GM12891 (cell line): ENCODE measurements around the gene UBASH3B.
A peak's percentile ranks its signal among the peaks of the same experiment; 100 is the strongest.

ENCODE experiments used
- DNase-seq: peaks from one replicate; pipeline ENCODE4 v3.0.0; 2011; ENCODE audit warnings: low spot score; ENCODE audit not compliant: insufficient read length
- FAIRE-seq: peaks from 2 replicates; lab custom pipeline; 2011; peaks lifted over from hg19 to GRCh38; lab: Jason Lieb, UNC
- PAX5 ChIP-seq: IDR thresholded peaks from 2 replicates; pipeline ENCODE4 v1.6.1; 2011; ENCODE audit warnings: low read length, moderate library complexity, mild to moderate bottlenecking; ENCODE audit not compliant: insufficient read depth, severe bottlenecking
- POLR2A ChIP-seq: IDR thresholded peaks from 2 replicates; pipeline ENCODE4 v1.6.1; 2011; ENCODE audit warnings: low read depth, low read length, control low read depth
- POLR2AphosphoS5 ChIP-seq: IDR thresholded peaks from 2 replicates; pipeline ENCODE4 v1.6.1; 2011; ENCODE audit warnings: low read depth, low read length, control low read depth
- POU2F2 ChIP-seq: IDR thresholded peaks from 2 replicates; pipeline ENCODE4 v1.6.1; 2011; ENCODE audit warnings: low read depth, mild to moderate bottlenecking, control low read depth, low read length, moderate library complexity
- SPI1 ChIP-seq: IDR thresholded peaks from 2 replicates; pipeline ENCODE4 v1.6.1; 2011; ENCODE audit warnings: low read depth, low read length, control low read depth
- TAF1 ChIP-seq: IDR thresholded peaks from 2 replicates; pipeline ENCODE4 v1.6.1; 2011; ENCODE audit warnings: low read depth, low read length, control low read depth

Gene UBASH3B

GRCh38 chr11:122811721-122812120 is 156.2 kb downstream of the UBASH3B start:
- FAIRE-seq (no peak), DNase-seq (no peak)
- no peak for TF ChIP-seq PAX5
- TF ChIP-seq SPI1: no peak
- TF ChIP-seq POLR2A: no peak
- no peak for TF ChIP-seq TAF1
- TF ChIP-seq POLR2AphosphoS5: no peak
- no peak for TF ChIP-seq POU2F2

- TF ChIP-seq TAF1 (no peak), POU2F2 (no peak), PAX5 (no peak), SPI1 (no peak), POLR2A (no peak), POLR2AphosphoS5 (no peak)
Observed at GRCh38 chr11:122812638-122813037, 157.1 kb downstream of the UBASH3B start.

DNA sequence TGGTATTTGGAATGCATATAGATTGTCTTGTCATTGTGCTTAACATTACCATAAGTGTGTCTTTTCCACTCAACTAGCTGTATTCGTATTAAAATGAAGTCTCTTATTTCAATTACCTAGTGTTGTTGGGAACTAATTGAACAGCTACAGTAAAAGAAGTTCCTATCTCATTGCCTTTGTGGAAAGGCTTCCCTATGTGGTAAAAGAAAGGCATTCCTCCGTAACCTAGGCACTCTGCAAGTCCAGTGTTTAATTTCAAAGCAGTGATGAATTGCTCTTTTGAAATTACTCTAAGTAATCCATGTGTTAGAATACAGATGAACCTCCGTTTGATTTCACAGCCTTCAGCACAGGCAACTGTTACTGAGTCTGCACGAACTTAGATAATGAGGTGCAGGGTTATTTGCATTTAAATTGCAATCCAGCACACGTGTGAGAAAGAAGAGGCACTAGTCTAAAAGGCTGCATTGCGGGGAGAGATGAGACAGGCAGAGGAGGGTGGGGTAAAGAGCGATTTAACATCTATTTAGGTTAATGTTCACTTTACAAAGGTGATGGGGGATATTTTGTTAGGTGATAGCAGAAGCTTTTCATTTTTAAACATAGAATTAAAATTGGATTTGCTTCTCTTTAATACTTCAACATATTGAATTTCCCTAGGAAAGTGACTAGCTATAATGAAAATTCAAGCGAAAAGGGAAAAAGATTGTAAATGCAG is 157.8 kb downstream of the UBASH3B start:
- FAIRE-seq: peak; percentile 51
- TF ChIP-seq PAX5: no peak
- TF ChIP-seq TAF1: no peak
- no peak for DNase-seq

More at GRCh38 chr11:122812638-122813037, 157.1 kb downstream of the UBASH3B start:
- DNase-seq: no peak
- no peak for FAIRE-seq

- DNase-seq: no peak
- no peak for FAIRE-seq
- no peak for TF ChIP-seq POLR2AphosphoS5
- TF ChIP-seq POU2F2: no peak
- no peak for TF ChIP-seq TAF1
- TF ChIP-seq SPI1: no peak
- no peak for TF ChIP-seq POLR2A
- TF ChIP-seq PAX5: no peak
Observed at GRCh38 chr11:122813894-122814270, 158.4 kb downstream of the UBASH3B start.

DNA sequence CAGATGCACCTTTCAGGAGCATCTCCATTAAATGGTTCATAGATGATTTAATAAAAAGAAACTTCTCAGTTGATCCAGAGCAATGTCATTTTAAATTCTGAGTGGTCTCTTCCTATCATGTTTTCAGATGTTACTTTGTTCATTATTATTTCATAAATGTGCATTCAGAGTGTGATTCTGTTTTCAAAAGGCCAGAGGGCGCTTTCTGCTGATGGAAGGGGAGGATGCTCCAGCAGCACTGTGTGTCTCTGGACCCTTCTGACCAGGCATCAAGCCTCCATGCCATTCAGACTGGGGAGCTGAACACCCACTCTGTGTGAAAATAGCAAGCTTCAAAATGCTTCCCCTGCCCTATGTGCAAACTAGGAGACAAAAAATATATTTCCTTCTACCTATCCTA is 158.9 kb downstream of the UBASH3B start:
- FAIRE-seq: no peak

GRCh38 chr11:122815900-122816299 is 160.4 kb downstream of the UBASH3B start:
- no peak for TF ChIP-seq POLR2AphosphoS5
- TF ChIP-seq SPI1: no peak
- no peak for TF ChIP-seq PAX5
- TF ChIP-seq POU2F2: no peak
- no peak for TF ChIP-seq TAF1
- no peak for TF ChIP-seq POLR2A
- no peak for DNase-seq
- FAIRE-seq: no peak

More for the DNA sequence above, 158.9 kb downstream of the UBASH3B start:
- TF ChIP-seq POU2F2: no peak
- TF ChIP-seq PAX5: no peak
- no peak for DNase-seq

GRCh38 chr11:122816761-122817520 is 161.4 kb downstream of the UBASH3B start:
- no peak for TF ChIP-seq TAF1
- TF ChIP-seq POLR2AphosphoS5: no peak
- TF ChIP-seq POU2F2: no peak
- no peak for TF ChIP-seq POLR2A
- TF ChIP-seq PAX5: no peak
- TF ChIP-seq SPI1: no peak
- no peak for FAIRE-seq
- no peak for DNase-seq

GRCh38 chr11:122820158-122820557 is 164.6 kb downstream of the UBASH3B start:
- FAIRE-seq (no peak), DNase-seq (no peak)

GRCh38 chr11:122821169-122821568 is 165.6 kb downstream of the UBASH3B start:
- no peak for DNase-seq
- TF ChIP-seq SPI1 (no peak), PAX5 (no peak), POU2F2 (no peak), POLR2A (no peak), POLR2AphosphoS5 (no peak), TAF1 (no peak)
- FAIRE-seq: no peak

More at GRCh38 chr11:122820158-122820557, 164.6 kb downstream of the UBASH3B start:
- TF ChIP-seq POU2F2: no peak
- TF ChIP-seq SPI1: no peak
- no peak for TF ChIP-seq PAX5
- no peak for TF ChIP-seq POLR2AphosphoS5
- TF ChIP-seq POLR2A: no peak
- no peak for TF ChIP-seq TAF1

- no peak for FAIRE-seq
- DNase-seq: no peak
- TF ChIP-seq TAF1: no peak
- TF ChIP-seq POLR2AphosphoS5: no peak
- no peak for TF ChIP-seq POU2F2
- TF ChIP-seq SPI1: no peak
- TF ChIP-seq PAX5: no peak
- no peak for TF ChIP-seq POLR2A
Observed at GRCh38 chr11:122822241-122822640, 166.7 kb downstream of the UBASH3B start.
